ENCODE results near the gene TSEN54.
A peak's percentile ranks its signal among the peaks of the same experiment; 100 is the strongest.

Gene TSEN54

DNA sequence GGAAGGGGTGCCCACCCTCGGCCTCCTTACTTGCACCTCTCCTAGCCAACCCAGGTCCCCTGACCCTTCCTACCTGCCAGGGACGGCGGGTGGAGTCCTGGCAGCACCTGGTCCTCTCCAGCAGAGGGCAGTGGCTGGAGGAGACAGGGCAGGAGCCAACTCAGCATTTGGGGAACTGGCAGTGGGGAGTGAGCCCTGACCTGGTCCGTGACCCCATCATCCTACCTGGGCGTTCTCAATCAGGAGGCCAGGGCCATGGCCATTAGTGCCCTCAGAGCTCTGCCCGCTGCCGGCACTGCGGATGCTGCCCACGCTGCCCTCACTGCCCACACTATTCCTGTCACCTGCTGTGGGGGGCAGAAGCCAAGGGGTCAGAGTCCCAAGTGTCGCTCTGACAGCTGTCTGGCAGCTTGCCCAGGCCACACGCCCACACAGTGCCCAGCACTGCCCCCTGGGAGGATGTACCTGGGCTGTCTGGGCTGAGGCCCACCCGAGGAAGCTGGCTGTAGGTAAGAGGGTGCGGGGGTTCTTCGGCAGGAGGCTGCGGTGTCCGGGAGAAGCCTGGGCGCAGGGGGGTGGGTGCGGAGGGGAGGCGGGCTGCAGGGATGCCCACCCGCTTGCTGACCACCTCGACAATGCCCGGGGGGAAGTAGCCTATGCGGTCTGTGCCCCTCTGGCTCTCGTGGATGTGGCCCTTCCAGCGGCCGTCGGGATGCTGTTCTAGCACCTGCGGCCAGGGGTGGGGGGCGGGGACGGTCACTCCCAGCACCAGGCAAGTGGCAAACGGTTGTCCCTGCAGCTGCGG lies 11.8 kb upstream of the TSEN54 start:
- no peak for DNase-seq

DNA sequence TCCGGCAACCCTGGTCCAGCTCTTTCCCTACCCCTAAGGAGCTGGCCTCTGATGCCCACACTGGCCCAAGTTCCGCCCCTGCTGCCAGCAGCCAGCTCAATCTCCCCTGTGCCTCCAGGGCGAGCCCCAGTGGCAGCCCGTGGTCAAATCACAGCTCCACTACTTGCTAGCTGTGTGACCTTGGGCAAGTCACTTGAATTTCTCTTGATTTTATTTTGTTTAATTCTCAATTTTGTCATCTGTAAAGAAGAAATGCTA lies 11.2 kb upstream of the TSEN54 start:
- no peak for DNase-seq

DNA sequence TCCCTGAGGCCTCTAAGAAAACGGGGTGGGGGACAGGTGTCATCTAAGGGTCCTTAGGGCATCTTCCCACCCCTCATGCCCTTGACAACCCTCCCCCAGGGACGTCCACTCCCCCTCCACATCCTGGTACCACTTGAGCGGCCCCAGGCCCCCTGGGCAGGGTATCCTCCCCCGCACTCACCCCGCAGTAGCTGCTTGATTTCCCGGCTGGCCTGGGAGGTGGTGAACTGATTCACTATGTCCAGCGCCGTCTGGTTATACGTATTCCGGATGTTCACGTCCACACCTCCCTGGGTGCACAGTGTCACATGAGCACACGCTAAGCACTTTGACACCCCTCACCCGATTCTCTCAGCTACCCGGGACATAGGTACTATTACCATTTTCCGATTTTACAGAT lies 10.7 kb upstream of the TSEN54 start:
- no peak for DNase-seq

DNA sequence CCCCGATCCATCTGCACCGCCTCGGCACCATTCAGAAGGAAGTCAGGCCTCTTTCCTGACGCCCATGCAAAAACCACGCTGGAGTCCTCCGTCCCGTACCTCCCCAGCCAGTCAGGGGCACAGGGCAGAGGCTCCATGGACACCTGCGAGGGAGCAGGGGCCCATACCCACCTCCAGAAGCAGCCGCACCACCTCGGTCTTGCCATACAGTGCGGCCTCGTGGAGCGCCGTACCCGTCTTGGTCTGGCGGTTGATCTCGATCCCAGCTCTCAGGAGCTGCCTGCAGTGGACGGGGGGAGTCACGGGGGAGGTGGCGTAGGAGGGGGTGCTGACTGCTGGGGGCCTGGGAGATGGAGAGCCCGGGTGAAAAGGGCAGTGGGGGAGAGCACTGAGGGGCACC lies 10.2 kb upstream of the TSEN54 start:
- DNase-seq, result no peak

DNA sequence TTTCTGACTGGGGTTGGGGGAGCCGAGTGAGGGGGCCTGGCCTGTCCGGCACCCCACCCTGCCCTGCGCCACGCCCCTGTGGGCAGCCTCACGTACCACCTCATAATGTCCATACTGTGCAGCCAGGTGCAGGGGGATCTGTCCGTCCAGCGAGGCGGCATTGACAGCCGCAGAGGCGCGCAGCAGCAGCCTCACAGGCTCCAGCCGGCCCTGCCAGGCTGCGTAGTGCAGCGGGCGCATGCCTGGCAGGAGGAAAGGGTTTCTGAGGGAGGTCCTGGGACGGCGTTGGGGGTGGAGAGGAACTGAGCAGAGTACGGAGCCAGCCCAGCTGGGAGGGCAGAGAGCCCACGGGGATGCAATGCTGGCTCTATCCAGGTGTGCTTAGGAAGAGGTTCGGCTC lies 9.4 kb upstream of the TSEN54 start:
- DNase-seq, result no peak

DNA sequence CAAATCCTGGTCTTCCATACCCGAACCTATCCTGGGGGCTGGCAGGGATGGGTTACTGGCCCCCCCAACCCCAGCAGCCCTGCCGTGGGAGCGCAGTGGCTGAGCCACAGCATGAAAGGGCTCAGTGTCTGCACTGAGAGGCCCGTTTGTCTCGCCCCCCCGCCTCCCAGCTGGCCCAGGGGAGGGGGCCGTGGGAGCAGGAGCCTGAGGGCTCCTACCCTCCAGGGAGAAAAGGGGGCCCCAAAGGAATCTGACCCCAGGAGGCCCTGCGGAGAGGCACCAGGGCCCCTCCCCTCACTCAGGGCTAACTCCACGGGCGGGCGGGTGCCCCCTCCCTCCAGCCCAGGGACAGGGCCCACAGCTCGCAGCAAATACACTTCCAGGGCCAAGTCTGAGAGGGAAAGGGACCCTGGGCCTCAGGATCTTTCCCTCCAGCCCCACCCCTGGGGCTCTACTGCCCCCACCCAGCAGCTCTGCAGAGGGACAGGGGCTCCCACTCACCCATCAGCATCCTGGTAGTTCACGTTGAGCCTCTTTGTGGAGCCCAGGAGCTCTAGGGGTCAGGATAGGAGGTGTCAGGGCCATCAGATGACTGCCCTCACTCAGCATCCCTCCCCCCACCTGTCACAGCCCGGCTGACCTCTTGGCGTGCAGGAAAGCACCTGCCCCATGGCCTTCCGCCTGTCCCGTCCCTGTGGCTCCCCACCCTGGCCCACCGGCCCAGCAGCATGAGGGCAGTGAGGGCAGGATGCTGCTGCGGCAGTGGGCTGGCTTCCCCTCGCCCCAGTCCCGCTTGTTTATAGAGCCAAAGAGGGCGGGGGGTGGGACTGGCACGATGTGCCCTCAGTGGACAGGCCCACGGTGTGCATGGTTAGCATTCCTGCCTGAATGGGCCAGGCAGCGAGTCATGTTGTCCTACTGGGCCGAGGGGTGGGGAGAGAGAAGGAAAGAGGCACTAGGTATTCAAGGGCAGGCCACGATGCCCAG lies 8.3 kb upstream of the TSEN54 start:
- DNase-seq, result no peak

DNA sequence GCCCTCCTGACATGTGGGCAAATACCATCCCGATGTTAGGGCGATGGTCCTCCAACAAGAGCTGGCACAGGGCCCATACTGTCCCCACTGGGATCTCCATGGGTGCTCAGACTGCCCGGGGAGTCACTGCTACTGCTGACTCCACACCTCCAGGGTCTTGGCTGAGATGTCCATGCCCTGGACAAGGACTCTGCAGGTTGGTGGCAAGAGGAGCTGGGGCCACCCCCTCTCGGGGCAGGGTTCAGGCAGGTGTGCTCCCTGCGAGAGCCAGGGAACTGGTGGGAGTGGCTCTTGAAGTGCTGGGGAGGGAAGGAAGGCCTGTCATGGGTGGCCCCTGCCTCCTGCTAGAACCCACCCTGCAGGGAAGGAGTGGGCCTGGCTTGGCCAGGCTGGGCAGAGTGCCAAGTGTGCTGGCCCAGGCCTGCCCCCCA lies 7.4 kb upstream of the TSEN54 start:
- no peak for DNase-seq

DNA sequence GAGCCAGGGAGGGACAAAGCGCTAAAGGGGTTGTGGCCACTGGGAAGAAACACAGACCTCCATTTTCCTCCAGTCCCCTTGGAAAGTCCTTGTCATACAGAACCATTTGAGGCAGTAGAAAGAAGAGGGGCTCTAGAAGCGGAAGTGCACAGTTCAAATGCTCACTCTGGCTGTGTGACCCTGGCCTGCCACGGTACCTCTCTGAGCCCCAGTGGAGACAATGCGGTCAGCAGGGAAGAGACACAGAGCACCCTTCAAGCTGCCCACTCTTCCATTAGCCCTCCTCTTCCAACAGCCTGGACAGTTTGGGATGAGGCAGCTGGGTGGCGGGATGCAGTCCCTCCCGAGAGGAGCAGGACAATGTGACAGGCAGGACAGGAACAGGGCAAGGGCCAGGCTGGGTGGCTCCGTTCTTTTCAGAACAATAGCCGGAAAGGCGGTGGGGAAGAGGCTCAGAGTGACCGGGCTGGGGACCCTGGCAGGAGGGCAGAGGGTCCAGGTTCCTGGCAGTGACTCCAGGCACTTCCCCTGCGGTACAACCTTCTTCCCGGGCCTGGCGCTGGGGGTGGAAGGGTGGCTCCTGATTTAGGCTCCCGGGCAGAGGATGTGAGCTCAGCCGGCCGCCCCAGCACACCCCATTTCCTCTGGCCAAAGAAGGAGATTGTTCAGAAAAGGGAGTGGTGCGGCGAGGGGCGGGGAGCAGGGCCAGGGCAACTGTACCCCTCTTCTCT lies 6.6 kb upstream of the TSEN54 start:
- DNase-seq, result no peak

DNA sequence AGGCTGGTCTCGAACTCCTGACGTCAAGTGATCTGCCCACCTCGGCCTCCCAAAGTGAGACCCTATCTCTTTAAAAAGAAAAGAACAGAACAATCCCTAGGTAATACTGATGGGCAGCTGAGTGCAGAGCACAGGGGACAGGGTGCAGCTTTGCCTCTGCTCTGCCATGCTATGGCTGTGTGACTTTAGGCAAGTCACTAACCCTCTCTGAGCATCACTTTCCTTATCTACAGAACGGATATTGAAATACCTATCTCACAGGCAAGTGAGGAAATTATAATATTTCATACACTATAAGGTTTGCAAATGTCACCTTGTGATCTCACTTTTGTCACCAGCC lies 5.1 kb upstream of the TSEN54 start:
- DNase-seq, result no peak

DNA sequence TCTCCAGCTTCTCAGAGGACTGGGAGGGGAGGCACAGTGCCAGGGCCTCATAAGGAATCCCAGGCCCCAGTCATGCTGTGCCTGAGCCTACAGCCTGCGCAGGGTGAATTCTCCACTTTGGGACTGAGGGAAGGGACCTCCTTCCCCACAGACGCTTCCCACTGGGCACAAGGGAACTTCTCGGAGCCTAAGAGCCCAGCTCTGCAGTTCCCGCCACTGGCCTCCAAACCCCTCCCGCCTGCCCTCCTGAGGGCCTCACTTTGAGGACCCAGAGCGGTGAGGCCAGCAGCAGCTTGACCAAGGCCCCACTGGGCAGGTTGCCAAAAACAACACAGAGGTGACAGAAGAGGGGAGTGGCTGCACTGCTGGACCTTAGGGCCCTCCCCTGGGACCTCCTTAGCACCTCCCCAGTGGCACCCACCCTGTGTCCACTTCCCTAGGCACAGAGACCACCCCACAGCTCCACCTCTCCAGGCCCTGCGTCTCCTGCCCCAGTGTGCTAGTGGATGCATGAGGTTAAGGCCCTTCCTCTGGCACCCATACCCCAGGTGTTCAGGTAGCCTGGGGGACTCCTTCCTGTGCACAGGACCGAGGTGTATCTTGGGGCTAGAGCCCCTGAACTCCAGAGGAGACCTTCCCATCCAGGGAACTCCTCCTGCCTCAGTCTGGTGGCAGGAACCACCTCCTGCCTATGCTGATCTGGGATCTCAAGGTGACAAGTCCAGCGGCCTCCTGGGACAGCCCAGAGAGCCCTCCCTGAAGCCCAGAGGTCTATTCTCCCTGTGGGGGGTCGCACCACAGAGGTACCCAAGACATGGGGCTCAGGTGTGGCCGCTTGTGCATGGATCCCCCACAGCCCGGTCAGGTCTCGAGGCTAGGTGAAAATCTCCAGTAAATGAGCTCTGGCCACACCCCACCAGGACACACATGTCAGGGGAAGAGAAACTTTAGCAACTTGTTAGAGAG lies 4.4 kb upstream of the TSEN54 start:
- no peak for DNase-seq

DNA sequence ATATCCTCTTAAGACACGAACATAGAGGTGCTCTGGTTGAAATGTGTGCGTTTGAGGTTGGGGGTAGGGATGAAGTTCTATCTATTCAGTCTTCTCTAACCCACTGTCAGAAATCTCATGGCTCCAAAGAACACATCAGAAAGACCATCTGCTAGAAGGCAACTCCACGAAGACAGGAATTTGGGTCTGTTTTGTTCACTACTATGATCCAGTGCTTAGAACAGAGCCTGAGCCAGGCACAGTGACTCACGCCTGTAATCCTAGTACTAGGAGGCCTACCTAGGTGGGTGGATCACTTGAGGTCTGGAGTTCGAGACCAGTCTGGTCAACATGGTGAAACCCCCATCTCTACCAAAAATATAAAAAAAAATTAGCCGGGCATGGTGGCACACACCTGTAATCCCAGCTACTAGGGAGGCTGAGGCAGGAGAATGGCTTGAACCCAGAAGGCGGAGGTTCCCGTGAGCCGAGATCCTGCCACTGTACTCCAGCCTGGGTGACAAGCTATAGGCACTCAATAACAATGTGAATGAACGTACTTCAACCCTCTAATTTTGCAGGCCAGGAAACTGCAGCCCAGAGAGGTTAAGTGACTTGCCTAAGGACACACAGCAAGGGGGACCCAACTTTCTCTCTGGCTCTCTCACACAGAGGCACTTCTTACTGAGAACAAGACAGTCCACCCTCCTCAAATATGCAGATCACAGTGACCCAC lies 3.2 kb upstream of the TSEN54 start:
- DNase-seq, result no peak

DNA sequence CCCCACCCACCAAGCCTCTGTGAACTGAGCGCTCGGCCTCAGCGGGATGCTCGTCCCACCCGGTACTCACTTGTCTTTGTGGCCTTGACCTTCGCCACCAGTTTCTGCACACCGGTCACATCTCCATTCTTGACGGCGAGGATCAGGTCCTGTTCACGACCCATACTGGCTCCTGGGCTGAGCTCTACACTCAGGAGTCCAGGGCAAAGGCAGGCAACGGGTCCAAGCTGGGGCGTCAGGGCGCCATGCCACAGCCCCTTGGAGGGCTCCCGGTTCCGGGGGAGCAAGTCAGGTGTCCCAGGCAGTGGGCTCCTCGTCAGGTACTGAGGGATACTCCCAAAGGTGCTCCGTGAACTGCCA lies 2.7 kb upstream of the TSEN54 start:
- DNase-seq, result no peak

DNA sequence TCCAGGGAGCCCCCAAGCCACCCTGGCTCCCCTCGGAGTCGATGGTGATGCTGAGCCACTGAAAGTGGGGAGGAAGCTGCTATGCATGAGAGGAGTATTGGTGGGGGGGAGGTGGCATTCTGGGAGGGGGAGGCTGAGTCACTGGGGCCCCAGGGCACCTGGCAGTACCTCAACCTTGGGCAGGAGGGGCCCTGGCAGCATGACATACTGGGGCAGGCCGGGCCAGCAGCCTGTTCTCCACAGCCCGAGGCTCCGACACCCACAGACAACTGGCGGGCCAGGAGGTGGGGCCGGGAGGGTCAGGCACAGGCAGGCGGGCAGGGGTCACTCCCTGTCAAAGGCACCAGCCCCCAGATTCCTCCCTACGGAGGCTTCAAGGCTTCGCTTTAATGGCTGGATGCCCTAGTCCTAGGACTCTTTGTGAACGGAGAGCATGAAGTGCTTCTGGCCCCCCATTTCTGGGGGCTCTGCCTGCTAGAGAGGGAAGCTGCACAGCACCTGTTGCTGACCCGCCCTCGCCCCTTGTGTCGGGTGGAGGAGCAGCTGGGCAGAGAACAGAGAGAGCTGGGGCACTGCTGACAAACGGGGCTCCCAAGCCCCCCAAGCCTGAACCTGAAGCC lies 1.9 kb upstream of the TSEN54 start:
- DNase-seq, result no peak

DNA sequence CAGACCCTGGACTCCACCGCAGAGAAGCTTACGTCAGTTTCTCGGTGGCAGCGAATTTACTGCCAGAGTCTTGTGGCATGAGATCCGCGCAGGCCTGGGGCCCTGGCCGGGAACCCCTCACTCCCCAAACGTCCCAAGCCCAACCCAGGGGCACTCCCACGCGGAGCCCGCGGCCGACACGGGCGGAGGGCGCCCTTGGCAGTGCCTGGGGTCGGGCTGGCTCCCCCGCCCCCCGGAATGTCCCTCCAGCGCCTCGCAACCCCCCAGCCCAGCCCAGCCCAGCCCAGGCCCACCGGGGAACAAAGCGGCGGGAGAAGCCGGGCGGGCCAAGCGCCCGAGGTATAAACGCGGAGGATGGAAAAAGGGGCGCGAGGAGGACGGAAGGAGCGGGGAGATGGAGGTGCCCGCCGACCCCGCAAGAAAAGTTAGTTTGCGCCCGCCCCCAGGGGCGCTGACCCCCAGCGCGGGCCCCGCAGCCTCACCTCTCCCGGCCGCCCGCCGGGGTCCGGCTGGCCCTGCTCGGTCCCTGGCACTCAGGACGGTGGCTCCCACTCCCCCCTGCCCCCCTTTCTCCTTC lies 1.3 kb upstream of the TSEN54 start:
- DNase-seq, result no peak

DNA sequence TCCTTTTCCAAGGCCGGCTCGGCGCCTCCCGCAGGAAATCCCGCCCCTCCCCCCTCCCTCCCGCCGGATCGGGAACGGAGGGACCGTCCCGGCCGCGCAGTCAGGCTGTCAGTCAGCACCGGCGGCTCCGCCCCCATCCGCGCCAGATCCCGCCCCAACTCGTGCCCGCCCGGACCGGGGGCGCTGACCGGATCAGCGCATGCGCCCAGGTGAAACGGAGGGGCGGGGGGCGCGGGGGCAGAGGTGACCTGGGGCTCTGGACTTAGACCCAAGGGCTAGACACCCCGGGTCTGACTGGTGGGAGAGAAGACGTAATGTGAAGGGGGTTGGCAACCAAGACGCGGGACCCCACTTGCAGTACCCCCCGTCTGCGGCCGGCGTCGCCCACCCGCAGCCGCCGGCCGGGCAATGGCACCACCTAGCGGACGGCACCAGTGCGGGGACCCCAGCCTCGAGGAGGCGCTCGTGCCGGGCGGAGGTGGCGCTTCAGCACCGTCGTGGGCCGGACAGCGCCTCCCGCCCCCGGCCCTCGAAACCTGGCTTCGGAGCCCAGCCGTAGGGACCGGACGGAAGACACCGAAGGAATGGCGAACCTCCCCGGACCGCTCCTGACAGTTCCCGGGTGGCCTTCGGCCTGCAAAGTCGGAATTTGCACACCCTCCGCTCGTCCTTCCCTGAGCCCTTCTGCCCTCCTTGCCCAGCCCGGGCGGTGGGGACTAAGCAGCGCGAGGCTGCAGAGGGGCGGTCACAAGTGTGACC lies 653 bp upstream of the TSEN54 start, which contains the start of gene CASKIN2:
Gene CASKIN2 (minus strand): TSS at position 42 of the 759 bp plus-strand sequence. CDS start 1,733 bp downstream, outside the sequence.
- peak; percentile 87 for DNase-seq

DNA sequence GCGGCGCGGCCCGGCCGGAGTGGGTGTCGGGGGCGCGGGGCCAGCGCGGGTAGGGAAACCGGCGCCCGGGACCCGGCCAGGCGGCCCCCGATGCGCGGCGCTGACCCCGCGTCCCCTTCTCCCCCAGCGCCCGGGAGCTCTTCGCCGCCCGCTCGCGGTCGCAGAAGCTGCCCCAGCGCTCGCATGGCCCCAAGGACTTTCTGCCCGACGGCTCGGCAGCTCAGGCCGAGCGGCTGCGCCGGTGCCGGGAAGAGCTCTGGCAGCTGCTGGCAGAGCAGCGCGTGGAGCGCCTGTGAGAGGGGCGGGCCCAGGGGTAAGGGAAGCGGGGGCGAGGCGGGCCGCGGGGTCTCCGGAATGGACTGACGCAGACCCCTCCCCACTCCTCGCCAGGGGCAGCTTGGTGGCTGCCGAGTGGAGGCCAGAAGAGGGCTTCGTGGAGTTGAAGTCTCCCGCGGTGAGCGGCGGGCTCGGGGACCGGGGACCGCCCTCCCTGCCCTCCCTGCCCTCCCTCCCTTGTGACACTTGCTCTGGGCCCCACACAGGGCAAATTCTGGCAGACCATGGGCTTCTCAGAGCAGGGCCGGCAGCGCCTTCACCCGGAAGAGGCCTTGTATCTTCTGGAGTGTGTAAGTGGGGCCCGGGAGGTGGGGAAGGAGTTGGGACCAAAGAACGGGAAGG lies 430 bp downstream of the TSEN54 start:
- no peak for DNase-seq

DNA sequence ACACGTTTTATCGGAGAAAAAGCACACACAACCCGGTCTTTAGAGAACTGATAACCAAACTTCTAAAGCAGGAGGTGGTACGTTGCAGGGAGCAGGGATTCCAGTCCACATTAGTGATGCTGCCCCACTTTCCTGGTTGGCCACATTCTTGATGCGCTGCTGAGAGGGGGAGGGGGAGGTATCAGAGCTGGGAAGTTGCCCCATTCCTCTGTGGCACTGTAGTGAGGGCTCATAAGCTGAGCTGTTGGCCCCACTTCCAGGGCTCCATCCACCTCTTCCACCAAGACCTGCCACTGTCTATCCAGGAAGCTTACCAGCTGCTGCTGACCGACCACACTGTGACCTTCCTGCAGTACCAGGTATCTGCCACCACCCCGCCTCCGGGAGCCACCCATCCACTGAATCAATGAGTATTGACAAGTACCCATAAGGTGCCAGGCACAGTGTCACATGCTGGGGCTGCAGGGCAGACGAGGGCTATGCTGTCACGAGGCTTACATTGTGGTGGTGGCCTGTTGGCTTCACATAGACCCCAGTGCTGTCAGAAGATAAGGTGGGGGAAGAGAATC lies 1.1 kb downstream of the TSEN54 start:
- DNase-seq, result no peak

DNA sequence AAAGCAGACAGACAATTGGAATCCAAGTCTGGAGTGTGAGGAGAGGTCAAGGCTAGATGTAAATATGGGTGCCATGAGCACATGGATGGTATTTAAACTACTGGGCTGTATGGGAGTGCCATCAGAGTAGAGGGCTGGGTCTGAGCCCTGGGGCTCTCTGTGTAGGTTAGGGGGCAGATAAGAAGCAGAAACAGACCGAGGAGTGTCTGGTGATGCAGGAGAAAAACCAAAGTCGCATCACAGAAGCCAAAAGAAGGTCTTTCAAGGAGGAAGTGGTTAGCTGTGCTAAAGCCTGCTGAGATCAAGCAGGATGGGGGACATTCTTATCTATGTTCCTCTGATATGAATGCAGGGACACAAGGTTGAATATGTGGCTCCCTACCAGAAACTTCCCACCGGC lies 1.9 kb downstream of the TSEN54 start:
- DNase-seq, result no peak

DNA sequence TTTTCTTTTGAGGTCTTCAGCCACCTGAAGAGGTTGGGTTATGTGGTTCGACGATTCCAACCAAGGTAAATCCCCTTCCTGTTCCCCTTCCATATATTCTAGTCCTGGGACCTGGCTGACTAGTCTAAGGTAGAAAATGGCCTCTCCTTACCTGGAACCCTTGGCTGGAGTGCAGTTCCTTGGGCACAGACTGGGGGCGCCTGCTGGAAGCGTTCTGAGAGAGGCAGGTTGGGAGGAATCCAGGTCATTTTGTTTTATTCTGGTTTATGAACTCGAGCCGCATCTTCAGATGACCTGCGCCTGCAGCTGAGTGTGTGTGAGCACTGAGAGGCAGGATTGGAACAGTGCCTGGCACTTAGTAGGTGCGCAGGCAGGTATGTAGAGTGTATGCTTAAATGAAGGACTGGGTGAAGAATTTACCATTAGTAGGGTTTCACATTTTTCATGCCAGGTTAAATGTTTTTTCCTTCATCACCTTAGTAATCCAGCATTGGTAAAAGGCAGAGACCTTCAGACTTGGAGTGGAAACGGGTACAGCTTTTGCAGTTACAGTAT lies 2.7 kb downstream of the TSEN54 start:
- DNase-seq, result no peak
